Stimulated activated CD8-positive, alpha-beta memory T cell treated with anti-CD3 and anti-CD28 coated beads, Interleukin-12 subunit alpha, Interleukin-12 subunit beta, amount 100 ng/mL, for 1 hour (primary cell): ENCODE data around the gene UBR4.
A peak's percentile ranks its signal among the peaks of the same experiment; 100 is the strongest.
"Not testable (repeated sequence)": the region's sequence is repeated elsewhere in the genome, so short reads cannot be mapped to it uniquely, and the experiment has no call there.

Source experiments
- DNase-seq: peaks from one replicate; pipeline ENCODE4 v3.0.0-alpha.2; 2020; ENCODE audit warnings: low read depth

Gene UBR4

GRCh38 chr1:19209990-19210771 is at the start of gene UBR4:
TSS of gene UBR4 (minus strand) at chr1:19210266. CDS start at chr1:19210248, 18 bp downstream.
- peak; percentile 96 for DNase-seq

- no peak for DNase-seq
Observed at GRCh38 chr1:19258353-19258752, 48.3 kb upstream of the UBR4 start.

GRCh38 chr1:19257178-19257914 is 47.3 kb upstream of the UBR4 start:
- no peak for DNase-seq

- DNase-seq = not testable (repeated sequence)
Observed at GRCh38 chr1:19256301-19256700, 46.2 kb upstream of the UBR4 start.

GRCh38 chr1:19255288-19255687 is 45.2 kb upstream of the UBR4 start:
- DNase-seq = no peak

GRCh38 chr1:19254416-19254815 is 44.4 kb upstream of the UBR4 start:
- no peak for DNase-seq

- peak; percentile 78 for DNase-seq
Observed at GRCh38 chr1:19251305-19252196, 41.5 kb upstream of the UBR4 start, which contains the start of the genes EMC1 and MRTO4. TSS of gene EMC1 (minus strand) at chr1:19251524. CDS start at chr1:19251509, 15 bp downstream. TSS of gene MRTO4 (plus strand) at chr1:19251805. CDS start at chr1:19251836, 31 bp downstream.

- no peak for DNase-seq
Observed at GRCh38 chr1:19250629-19251304, 40.7 kb upstream of the UBR4 start.

GRCh38 chr1:19240673-19241538 is 30.8 kb upstream of the UBR4 start:
- peak; percentile 47 for DNase-seq

GRCh38 chr1:19239876-19240275 is 29.8 kb upstream of the UBR4 start:
- DNase-seq = no peak

GRCh38 chr1:19234224-19234623 is 24.2 kb upstream of the UBR4 start:
- DNase-seq = no peak

- DNase-seq = no peak
Observed at GRCh38 chr1:19232524-19232846, 22.4 kb upstream of the UBR4 start.

- DNase-seq = not testable (repeated sequence)
Observed at GRCh38 chr1:19231736-19232523, 21.9 kb upstream of the UBR4 start.

- DNase-seq = no peak
Observed at GRCh38 chr1:19229828-19230325, 19.8 kb upstream of the UBR4 start.

- DNase-seq = no peak
Observed at GRCh38 chr1:19229229-19229628, 19.2 kb upstream of the UBR4 start.

GRCh38 chr1:19222979-19223824 is 13.1 kb upstream of the UBR4 start:
- no peak for DNase-seq

GRCh38 chr1:19222573-19222972 is 12.5 kb upstream of the UBR4 start:
- no peak for DNase-seq

- DNase-seq = no peak
Observed at GRCh38 chr1:19220991-19221390, 10.9 kb upstream of the UBR4 start.
